GM23248 (cell line): ENCODE data around the gene FABP1. TPM values are rescaled to one million over a fixed set of nuclear protein-coding genes. Genes with fewer than 3 reads are reported as not detected.

ENCODE experiments used
- DNase-seq: peaks from one replicate; pipeline ENCODE4 v3.0.0-alpha.2; 2015
- H2AFZ ChIP-seq: fragments of 200-600 bp; sonication (generic); 2 replicates; pipeline ENCODE4 v1.6.1; 2016; ENCODE audit warnings: antibody characterized with exemption
- H3F3A ChIP-seq: fragments of 200-600 bp; sonication (generic); 2 replicates; pipeline ENCODE4 v1.6.1; 2016; ENCODE audit warnings: mild to moderate bottlenecking, antibody characterized with exemption, mixed run types; ENCODE audit not compliant: insufficient read depth
- H3K27ac ChIP-seq: fragments of 200-600 bp; sonication (generic); 2 replicates; pipeline ENCODE4 v1.5.1; 2016; ENCODE audit warnings: mild to moderate bottlenecking
- H3K27me3 ChIP-seq: fragments of 200-600 bp; sonication (generic); replicated peaks from 2 replicates; pipeline ENCODE4 v1.6.1; 2016; ENCODE audit warnings: mild to moderate bottlenecking; ENCODE audit not compliant: insufficient read depth
- H3K36me3 ChIP-seq: fragments of 200-600 bp; sonication (generic); 2 replicates; pipeline ENCODE4 v1.6.1; 2016; ENCODE audit warnings: low read depth, mild to moderate bottlenecking
- H3K4me1 ChIP-seq: fragments of 200-600 bp; sonication (generic); 2 replicates; pipeline ENCODE4 v1.6.1; 2016; ENCODE audit warnings: mild to moderate bottlenecking; ENCODE audit not compliant: insufficient read depth
- H3K4me2 ChIP-seq: fragments of 200-600 bp; sonication (generic); one replicate; pipeline ENCODE4 v1.6.1; 2016; ENCODE audit warnings: mild to moderate bottlenecking; ENCODE audit not compliant: unreplicated experiment
- H3K4me3 ChIP-seq: fragments of 200-600 bp; sonication (generic); 2 replicates; pipeline ENCODE4 v1.5.1; 2016; ENCODE audit warnings: mild to moderate bottlenecking
- H3K79me2 ChIP-seq: fragments of 200-600 bp; sonication (generic); 2 replicates; pipeline ENCODE4 v1.6.1; 2016; ENCODE audit warnings: mild to moderate bottlenecking; ENCODE audit not compliant: insufficient read depth
- H3K9ac ChIP-seq: fragments of 200-600 bp; sonication (generic); 2 replicates; pipeline ENCODE4 v1.6.1; 2016; ENCODE audit warnings: mild to moderate bottlenecking
- H3K9me2 ChIP-seq: fragments of 200-600 bp; sonication (generic); 2 replicates; pipeline ENCODE4 v1.6.1; 2016; ENCODE audit warnings: mixed run types, mild to moderate bottlenecking, moderate library complexity; ENCODE audit not compliant: insufficient read depth
- H3K9me3 ChIP-seq: fragments of 200-600 bp; sonication (generic); one replicate; pipeline ENCODE4 v1.6.1; 2017; ENCODE audit warnings: low read depth
- H4K20me1 ChIP-seq: fragments of 200-600 bp; sonication (generic); 2 replicates; pipeline ENCODE4 v1.6.0; 2016; ENCODE audit not compliant: insufficient read depth
- EZH2 ChIP-seq: fragments of 200-600 bp; sonication (generic); IDR thresholded peaks from 2 replicates; pipeline ENCODE4 v1.6.1; 2018; ENCODE audit warnings: antibody characterized with exemption, mild to moderate bottlenecking; ENCODE audit not compliant: insufficient read depth, poor library complexity, severe bottlenecking
- EZH2phosphoT487 ChIP-seq: fragments of 200-600 bp; sonication (generic); IDR thresholded peaks from 2 replicates; pipeline ENCODE4 v1.6.1; 2018; ENCODE audit warnings: antibody characterized with exemption, moderate library complexity, mild to moderate bottlenecking, low read depth; ENCODE audit not compliant: insufficient read depth
- WGBS, 2 experiments: methylation state at CpG; one replicate each; pipeline ENCODE4 v1.1.6; 2015 to 2017; ENCODE audit warnings: low lambda C conversion rate in 2 of 2, low coverage in 1 of 2; ENCODE audit errors: missing lambda C conversion rate in 2 of 2; 5-methylcytosine and 5-hydroxymethylcytosine counted together
- in situ Hi-C: fragments of 300-500 bp; cut with MboI; formaldehyde crosslinking; loops from 2 replicates; pipeline ENCODE4 v1.15.0; 2020
- polyA plus RNA-seq: library from polyadenylated mRNA; unstranded; fragments of >200 nt; fragmentation: Nextera tagmentation; extraction: Ambion mirVana; gene quantifications from 2 replicates; pipeline ENCODE4 v1.2.1, GENCODE V29; 2016
- total RNA-seq: library from RNA; depleted of rRNA; stranded (reverse); fragments of >200 nt; shearing (Covaris generic); gene quantifications from 2 replicates; pipeline ENCODE4 v1.2.3, GENCODE V29; 2014

FABP1 gene
- total and polyA plus RNA-seq, 2 experiments from 2014 or later = not detected

DNA sequence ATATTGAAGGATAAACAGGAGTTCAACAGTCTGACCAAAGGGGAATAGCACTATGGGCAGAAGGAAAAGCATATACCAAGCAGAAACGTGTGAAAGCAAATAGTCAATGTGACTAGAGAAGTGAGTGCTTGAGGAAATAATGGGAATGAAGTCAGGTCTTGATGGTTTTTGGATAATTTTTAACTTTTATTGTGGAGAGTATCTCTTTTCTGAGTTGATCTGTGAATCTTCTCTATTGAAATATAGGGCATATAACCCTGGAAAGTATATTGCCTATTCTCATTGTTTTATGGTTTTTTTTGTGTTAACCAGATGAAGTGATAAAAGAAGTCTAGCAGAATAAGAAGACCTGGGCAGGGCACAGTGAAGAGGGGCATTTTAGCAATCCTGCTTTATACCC lies 16.4 kb upstream of the FABP1 start:
- Histone ChIP-seq H3K27ac (no peak overlapping the region), H3K4me1 (no peaks in the 10 kb centered on the region), H4K20me1 (no peaks in the 10 kb centered on the region), H3K79me2 (no peaks in the 10 kb centered on the region), H3K27me3 (peaks cover 4% of the 10 kb centered on the region), H2AFZ (no peak overlapping the region), H3K9ac (no peak overlapping the region), H3F3A (no peaks in the 10 kb centered on the region), H3K4me2 (no peak overlapping the region), H3K9me2 (no peaks in the 10 kb centered on the region), H3K36me3 (no peaks in the 10 kb centered on the region), H3K4me3 (no peak overlapping the region), H3K9me3 (no peaks in the 10 kb centered on the region)
- TF ChIP-seq EZH2phosphoT487 (no peak), EZH2 (no peak)
- in situ Hi-C loops = no loop called here
- 52 to 57% methylated on average over 1 of the region's 1 CpG for WGBS, 2 experiments
- DNase-seq = no peak

DNA sequence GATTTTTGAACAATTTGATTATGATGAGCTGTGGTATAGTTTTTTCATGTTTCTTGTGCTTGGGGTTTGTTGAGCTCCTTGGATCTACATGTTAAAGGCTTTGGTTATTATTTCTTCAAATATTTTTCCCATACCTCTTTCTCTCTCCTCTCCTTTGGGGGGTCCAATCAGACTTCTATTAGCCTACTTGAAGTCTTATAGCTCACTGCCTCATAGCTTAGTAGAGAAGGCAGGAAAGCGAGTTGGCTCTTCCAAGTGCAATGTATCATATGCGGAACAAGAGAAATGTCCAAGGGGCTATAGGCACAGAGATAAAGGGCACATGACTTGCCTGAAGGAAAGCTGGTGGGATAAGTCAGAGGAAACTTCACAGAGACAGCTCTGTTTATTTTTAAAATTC lies 14.1 kb upstream of the FABP1 start:
- no peaks in the 10 kb centered on the region for H4K20me1 ChIP-seq
- no peaks in the 10 kb centered on the region for H3F3A ChIP-seq
- H3K9me3 ChIP-seq = no peaks in the 10 kb centered on the region
- no peak for DNase-seq
- H3K9ac ChIP-seq = no peak overlapping the region
- peaks cover 12% of the 10 kb centered on the region for H3K27me3 ChIP-seq
- no peak overlapping the region for H3K27ac ChIP-seq
- no peaks in the 10 kb centered on the region for H3K36me3 ChIP-seq
- no peaks in the 10 kb centered on the region for H3K4me1 ChIP-seq
- WGBS, 2 experiments = 68 to 75% methylated on average over 2 of the region's 2 CpGs
- no peak overlapping the region for H2AFZ ChIP-seq
- in situ Hi-C loops = no loop called here
- no peak overlapping the region for H3K4me2 ChIP-seq
- no peaks in the 10 kb centered on the region for H3K9me2 ChIP-seq
- no peak for TF ChIP-seq EZH2
- no peak for TF ChIP-seq EZH2phosphoT487
- H3K4me3 ChIP-seq = no peak overlapping the region
- H3K79me2 ChIP-seq = no peaks in the 10 kb centered on the region

DNA sequence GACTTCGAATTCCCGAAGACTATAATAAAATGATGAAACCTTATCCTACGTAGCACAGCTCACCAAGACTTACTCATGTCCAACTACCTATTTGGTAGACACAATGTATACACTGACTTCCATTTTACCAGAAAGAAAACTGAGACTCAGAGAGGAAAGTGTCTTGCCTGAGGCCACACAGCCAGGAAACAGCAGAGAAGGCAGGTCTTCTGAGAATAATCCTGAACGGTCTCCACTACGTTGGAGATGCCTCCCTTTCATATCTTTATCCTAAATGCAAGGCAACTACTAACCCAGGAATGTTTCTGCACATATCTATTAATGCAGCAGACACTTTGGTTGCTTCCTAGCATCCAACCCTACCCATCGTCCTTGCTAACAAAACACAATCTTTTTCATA lies 11.9 kb upstream of the FABP1 start:
- Histone ChIP-seq H3K4me2 (no peak overlapping the region), H3K4me1 (no peaks in the 10 kb centered on the region), H2AFZ (no peak overlapping the region), H4K20me1 (no peaks in the 10 kb centered on the region), H3K9me2 (no peaks in the 10 kb centered on the region), H3K9me3 (no peaks in the 10 kb centered on the region), H3K27me3 (peaks cover 17% of the 10 kb centered on the region), H3K27ac (no peak overlapping the region), H3K79me2 (no peaks in the 10 kb centered on the region), H3K36me3 (no peaks in the 10 kb centered on the region), H3K9ac (no peak overlapping the region), H3F3A (no peaks in the 10 kb centered on the region), H3K4me3 (no peak overlapping the region)
- 40 to 44% methylated on average over 6 of the region's 6 CpGs for WGBS, 2 experiments
- no peak for DNase-seq
- TF ChIP-seq EZH2phosphoT487 = no peak
- no peak for TF ChIP-seq EZH2
- in situ Hi-C loops = no loop called here

DNA sequence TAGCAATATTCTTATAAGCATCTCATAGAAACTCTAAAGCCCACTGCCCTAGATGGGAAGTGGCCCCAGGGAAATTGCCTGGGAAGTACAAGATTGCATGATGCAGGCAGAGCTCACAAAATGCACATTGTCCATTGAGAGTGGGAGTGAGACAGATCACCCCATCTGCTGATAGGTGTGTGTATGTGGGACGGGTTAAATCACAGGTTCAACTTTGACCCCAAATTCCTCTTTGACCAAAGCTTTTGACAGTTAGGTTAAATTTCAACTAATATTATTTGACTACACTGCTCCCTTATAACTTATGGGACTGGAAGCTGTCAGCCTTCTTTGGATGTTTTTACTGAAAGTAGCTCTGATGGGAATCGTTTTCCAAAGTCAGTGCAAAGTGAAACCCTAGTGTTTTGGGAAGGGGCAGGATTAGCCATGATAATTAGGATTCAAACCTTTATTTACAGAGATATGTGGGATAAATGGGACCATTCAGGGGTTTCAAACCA lies 11.4 kb upstream of the FABP1 start:
- H3K27ac ChIP-seq = no peak overlapping the region
- no peak overlapping the region for H3K4me2 ChIP-seq
- no peak overlapping the region for H3K4me3 ChIP-seq
- TF ChIP-seq EZH2 = no peak
- no peak for TF ChIP-seq EZH2phosphoT487
- no peaks in the 10 kb centered on the region for H3K36me3 ChIP-seq
- peaks cover 19% of the 10 kb centered on the region for H3K27me3 ChIP-seq
- no peaks in the 10 kb centered on the region for H3F3A ChIP-seq
- H4K20me1 ChIP-seq = no peaks in the 10 kb centered on the region
- H3K9me3 ChIP-seq = no peaks in the 10 kb centered on the region
- H3K9me2 ChIP-seq = no peaks in the 10 kb centered on the region
- H3K79me2 ChIP-seq = no peaks in the 10 kb centered on the region
- H3K9ac ChIP-seq = no peak overlapping the region
- no peaks in the 10 kb centered on the region for H3K4me1 ChIP-seq
- no peak overlapping the region for H2AFZ ChIP-seq
- in situ Hi-C loops = no loop called here
- 17 to 20% methylated on average over 2 of the region's 2 CpGs for WGBS, 2 experiments
- DNase-seq = no peak

DNA sequence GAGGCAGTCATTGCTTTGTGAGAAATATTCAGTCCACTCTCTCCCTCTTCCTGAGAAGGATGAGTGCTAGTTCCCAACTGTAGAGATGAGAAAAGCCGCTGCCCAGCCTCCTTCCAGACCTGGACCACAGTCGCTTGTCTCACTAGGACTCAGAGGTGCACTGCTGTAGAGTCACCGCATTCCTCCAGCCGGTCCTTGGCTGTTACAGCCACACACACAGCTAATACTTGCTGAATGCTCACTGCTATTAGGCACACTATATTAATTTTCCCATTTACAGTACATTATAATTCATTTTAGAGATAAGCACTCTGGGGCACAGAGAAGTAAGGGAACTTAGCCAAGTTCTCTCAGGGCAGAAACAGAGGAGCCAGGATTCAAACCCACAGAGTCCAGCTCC lies 10.0 kb upstream of the FABP1 start:
- H3K27ac ChIP-seq = no peak overlapping the region
- H3K36me3 ChIP-seq = no peaks in the 10 kb centered on the region
- no peaks in the 10 kb centered on the region for H3K9me2 ChIP-seq
- no peak overlapping the region for H2AFZ ChIP-seq
- no peak for DNase-seq
- peaks cover 19% of the 10 kb centered on the region for H3K27me3 ChIP-seq
- H3K9me3 ChIP-seq = no peaks in the 10 kb centered on the region
- no peak for TF ChIP-seq EZH2
- TF ChIP-seq EZH2phosphoT487 = no peak
- H4K20me1 ChIP-seq = no peaks in the 10 kb centered on the region
- no peaks in the 10 kb centered on the region for H3K4me1 ChIP-seq
- no peak overlapping the region for H3K4me2 ChIP-seq
- no peaks in the 10 kb centered on the region for H3F3A ChIP-seq
- H3K79me2 ChIP-seq = no peaks in the 10 kb centered on the region
- in situ Hi-C loops = no loop called here
- WGBS, 2 experiments = 71 to 83% methylated on average over 4 of the region's 4 CpGs
- no peak overlapping the region for H3K9ac ChIP-seq
- no peak overlapping the region for H3K4me3 ChIP-seq
